Measurements from ENCODE around the gene GRIK4. TPM values are rescaled to one million over a fixed set of nuclear protein-coding genes. Genes with fewer than 3 reads are reported as not detected.

GRIK4 gene
- total RNA-seq, 4 donors from 2014 or later: 0.09 TPM; not detected in 3

DNA sequence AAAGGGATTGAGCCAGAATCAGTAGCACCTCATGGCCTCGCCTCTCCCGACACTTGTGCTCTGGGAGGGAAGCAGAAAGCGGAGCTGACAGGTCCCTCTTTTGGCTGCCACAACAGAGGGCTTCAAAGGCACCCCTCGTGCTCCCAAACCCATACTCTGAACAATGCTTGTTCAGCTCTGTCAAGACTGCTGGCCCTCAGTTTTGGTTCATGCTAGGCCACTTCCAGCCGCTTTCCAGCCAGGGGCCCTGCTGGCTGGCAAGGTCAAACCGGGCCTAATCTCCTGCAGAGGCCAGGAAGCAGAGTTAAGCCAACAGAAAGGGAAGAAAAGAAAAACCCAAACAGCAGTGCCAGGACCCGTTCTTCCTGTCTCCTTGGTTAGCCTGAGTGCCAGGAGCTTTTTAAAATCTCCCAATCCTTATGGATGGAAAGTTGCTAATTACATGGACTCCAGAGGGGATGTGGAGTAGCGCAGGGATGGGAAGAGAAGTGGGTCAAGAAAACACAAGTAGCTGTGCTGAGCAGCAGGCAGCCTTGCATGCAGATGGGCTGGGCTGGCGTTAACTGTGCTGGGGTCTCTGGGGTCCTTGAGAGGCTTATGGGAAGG lies 150.6 kb downstream of the GRIK4 start:
- DNase-seq (ENCODE audit: low spot score): no peak
- TF ChIP-seq, protein P1, sequence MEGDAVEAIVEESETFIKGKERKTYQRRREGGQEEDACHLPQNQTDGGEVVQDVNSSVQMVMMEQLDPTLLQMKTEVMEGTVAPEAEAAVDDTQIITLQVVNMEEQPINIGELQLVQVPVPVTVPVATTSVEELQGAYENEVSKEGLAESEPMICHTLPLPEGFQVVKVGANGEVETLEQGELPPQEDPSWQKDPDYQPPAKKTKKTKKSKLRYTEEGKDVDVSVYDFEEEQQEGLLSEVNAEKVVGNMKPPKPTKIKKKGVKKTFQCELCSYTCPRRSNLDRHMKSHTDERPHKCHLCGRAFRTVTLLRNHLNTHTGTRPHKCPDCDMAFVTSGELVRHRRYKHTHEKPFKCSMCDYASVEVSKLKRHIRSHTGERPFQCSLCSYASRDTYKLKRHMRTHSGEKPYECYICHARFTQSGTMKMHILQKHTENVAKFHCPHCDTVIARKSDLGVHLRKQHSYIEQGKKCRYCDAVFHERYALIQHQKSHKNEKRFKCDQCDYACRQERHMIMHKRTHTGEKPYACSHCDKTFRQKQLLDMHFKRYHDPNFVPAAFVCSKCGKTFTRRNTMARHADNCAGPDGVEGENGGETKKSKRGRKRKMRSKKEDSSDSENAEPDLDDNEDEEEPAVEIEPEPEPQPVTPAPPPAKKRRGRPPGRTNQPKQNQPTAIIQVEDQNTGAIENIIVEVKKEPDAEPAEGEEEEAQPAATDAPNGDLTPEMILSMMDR (IDR thresholded peaks at IDR 0.05): no peak
- no peak for ATAC-seq (ENCODE audit: low FRiP score)

DNA sequence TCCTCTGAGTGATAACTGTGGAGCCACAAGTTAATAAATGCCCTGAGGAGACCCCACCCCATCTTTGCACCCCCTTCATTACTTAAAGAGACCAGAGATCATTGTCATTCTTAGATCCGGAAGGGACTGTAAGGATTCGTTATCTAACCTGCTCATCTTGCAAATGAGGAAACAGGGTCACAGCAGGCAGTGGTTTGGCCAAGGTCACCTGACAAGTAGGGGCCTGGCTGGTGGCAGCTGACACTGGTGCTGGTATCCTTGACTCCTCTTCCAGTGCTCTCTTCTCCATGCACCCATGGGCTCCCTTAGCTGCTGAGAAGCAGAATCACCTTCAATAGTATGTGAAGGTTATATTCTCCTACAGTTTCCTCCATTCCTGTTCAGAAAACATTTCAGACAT lies 151.6 kb downstream of the GRIK4 start:
- ATAC-seq (ENCODE audit: low FRiP score) (no peak), DNase-seq (ENCODE audit: low spot score) (no peak)
- TF ChIP-seq, protein P1 (IDR thresholded peaks at IDR 0.05): no peak

DNA sequence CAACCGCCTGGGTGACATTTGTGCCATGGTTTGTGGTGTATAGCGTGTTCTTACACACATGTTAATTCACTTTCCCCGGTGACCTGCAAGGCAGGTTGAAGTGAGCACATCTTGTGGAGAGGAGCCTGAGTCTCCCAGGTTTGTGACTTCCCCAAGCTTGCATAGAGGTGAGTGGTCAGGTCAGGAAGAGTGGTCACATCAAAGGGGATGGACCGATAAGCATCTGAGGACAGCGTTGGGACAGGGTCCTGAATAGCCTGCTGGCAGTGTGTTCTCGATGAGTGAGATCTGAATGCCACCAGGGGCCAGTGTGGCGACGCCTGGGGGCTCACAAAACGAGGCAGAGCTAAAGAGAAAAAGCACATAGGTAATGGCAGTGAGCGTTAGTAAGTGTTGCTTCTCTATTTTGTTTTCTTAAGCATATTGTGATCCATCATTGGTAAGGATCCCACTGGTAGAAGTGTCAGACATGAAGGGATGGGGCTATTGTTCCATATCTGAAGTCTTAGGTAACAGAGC lies 154.6 kb downstream of the GRIK4 start:
- no peak for DNase-seq (ENCODE audit: low spot score)
- ATAC-seq (ENCODE audit: low FRiP score): no peak

DNA sequence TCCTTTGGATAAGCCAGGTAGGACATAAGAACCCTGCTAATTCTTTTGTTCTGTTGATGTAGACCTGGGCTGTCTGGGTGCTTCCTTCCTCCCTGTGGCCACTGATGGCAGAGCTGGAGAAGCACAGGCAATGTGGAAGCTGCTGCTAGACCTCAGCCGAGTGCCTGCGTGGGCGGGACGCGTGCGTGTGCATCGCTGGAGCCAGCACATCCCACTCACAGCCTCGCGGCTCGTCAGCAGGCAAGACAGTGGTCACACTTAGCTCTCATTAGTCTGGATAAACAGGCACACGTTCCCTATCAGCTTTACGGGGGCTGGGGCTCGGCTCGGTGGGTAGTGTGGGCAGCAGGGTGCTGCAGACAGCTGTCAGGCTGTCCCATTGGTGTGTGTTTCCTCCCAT lies 155.7 kb downstream of the GRIK4 start:
- TF ChIP-seq, protein P1 (IDR thresholded peaks at IDR 0.05): no peak
- DNase-seq (ENCODE audit: low spot score) (no peak), ATAC-seq (ENCODE audit: low FRiP score) (no peak)

More for the DNA sequence above, 154.6 kb downstream of the GRIK4 start:
- TF ChIP-seq, protein P1 (IDR thresholded peaks at IDR 0.05): no peak

DNA sequence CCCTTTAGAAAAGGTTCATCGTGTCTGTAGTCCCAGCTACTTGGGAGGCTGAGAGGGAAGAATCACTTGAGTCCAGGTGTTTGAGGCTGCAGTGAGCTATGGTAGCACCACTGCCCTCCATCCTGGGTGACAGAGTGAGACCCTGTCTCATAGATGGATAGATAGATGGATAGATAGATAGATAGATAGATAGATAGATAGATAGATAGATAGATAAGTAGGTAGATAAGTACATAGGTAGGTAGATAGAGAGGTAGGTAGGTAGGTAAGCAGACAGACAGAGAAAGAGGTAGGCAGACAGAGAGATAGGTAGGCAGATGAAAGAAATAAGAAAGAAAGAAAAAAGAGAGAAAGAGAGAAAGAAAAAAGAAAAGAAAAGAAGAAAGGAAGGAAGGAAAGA lies 156.4 kb downstream of the GRIK4 start:
- ATAC-seq (ENCODE audit: low FRiP score) (no peak), DNase-seq (ENCODE audit: low spot score) (no peak)
- TF ChIP-seq, protein P1 (IDR thresholded peaks at IDR 0.05): no peak

DNA sequence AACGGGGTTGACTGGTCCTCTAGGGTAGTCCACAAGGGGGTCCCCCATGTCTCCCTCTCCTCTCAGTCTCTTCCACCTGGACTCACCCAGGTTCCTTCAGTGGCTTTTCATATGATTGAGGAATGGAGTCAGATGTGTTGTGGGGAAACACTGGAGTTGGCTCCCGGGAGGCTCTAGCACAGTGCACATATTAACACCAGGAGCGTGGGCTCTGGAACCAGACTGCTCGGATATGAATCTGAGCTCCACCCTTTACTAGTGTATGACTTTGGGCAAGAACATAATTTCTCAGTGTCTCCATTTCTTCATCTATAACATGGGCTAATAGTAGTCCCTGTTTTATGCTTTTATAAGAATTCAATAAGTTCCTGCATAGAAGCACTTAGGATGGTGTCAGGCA lies 157.0 kb downstream of the GRIK4 start:
- ATAC-seq (ENCODE audit: low FRiP score) (no peak), DNase-seq (ENCODE audit: low spot score) (no peak)
- TF ChIP-seq, protein P1 (IDR thresholded peaks at IDR 0.05): no peak

DNA sequence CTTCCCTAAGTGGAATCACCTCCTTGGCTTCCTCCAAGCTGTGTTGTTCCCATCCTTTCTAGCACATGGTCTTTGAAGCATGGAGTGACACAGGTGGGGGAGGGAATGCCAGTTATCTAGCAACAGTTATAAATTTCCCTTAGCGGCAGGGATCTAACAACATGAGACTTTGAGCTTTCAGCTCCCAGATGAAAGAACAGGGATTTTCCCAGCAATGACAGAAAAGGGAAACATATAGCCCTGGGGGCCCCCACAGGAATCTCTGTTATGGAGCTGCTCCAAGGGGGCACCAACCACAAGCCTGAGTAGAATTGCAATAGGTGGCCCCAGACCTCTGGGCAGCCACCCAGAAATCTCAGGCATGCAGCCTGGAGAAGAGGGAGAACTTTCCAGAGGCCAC lies 163.0 kb downstream of the GRIK4 start:
- DNase-seq (ENCODE audit: low spot score): no peak
- TF ChIP-seq, protein P1 (IDR thresholded peaks at IDR 0.05): no peak
- ATAC-seq (ENCODE audit: low FRiP score): no peak

All from omental fat pad (tissue), 4 donors.